SHP77 (cell line): ENCODE results near the gene ABCA6.
"Not testable (repeated sequence)": the region's sequence is repeated elsewhere in the genome, so short reads cannot be mapped to it uniquely, and the experiment has no call there.

Experiments used
- DNase-seq, 2 experiments: peaks; one replicate each; lab custom pipeline; 2025; lab: John Stamatoyannopoulos, UW

The ABCA6 gene

GRCh38 chr17:69141431-69142174 is at the start of gene ABCA6:
TSS of gene ABCA6 (minus strand) at chr17:69141895. CDS start at chr17:69140703, 1,192 bp downstream.
- no peak for DNase-seq

GRCh38 chr17:69188796-69189195 is 47.1 kb upstream of the ABCA6 start:
- DNase-seq: no peak

GRCh38 chr17:69188064-69188463 is 46.4 kb upstream of the ABCA6 start:
- no peak for DNase-seq

GRCh38 chr17:69187294-69187693 is 45.6 kb upstream of the ABCA6 start:
- no peak for DNase-seq

- no peak for DNase-seq
Observed at GRCh38 chr17:69179227-69179952, 37.7 kb upstream of the ABCA6 start.

- DNase-seq: no peak
Observed at GRCh38 chr17:69176457-69176795, 34.7 kb upstream of the ABCA6 start.

- DNase-seq: no peak
Observed at GRCh38 chr17:69175625-69176456, 34.1 kb upstream of the ABCA6 start.

GRCh38 chr17:69175262-69175624 is 33.5 kb upstream of the ABCA6 start:
- no peak for DNase-seq

GRCh38 chr17:69173118-69173517 is 31.4 kb upstream of the ABCA6 start:
- DNase-seq: no peak

GRCh38 chr17:69170377-69170776 is 28.7 kb upstream of the ABCA6 start:
- no peak for DNase-seq

GRCh38 chr17:69168642-69169041 is 26.9 kb upstream of the ABCA6 start:
- not testable (repeated sequence) for DNase-seq

- DNase-seq: no peak
Observed at GRCh38 chr17:69166957-69167356, 25.3 kb upstream of the ABCA6 start.

GRCh38 chr17:69164206-69164605 is 22.5 kb upstream of the ABCA6 start:
- no peak for DNase-seq

GRCh38 chr17:69159418-69159817 is 17.7 kb upstream of the ABCA6 start:
- no peak for DNase-seq

GRCh38 chr17:69154267-69154666 is 12.6 kb upstream of the ABCA6 start:
- no peak for DNase-seq

GRCh38 chr17:69150333-69150732 is 8.6 kb upstream of the ABCA6 start:
- DNase-seq: no peak

- DNase-seq: no peak
Observed at GRCh38 chr17:69147460-69147859, 5.8 kb upstream of the ABCA6 start.

GRCh38 chr17:69144331-69145255 is 2.9 kb upstream of the ABCA6 start:
- DNase-seq: no peak

- DNase-seq: no peak
Observed at GRCh38 chr17:69143683-69144231, 2.1 kb upstream of the ABCA6 start.

- no peak for DNase-seq
Observed at GRCh38 chr17:69143151-69143550, 1.5 kb upstream of the ABCA6 start.

- DNase-seq: no peak
Observed at GRCh38 chr17:69142175-69142802, 594 bp upstream of the ABCA6 start.
